Measurements from ENCODE around the gene TTLL5. TPM values are rescaled to one million over a fixed set of nuclear protein-coding genes. Genes with fewer than 3 reads are reported as not detected.

TTLL5 gene
- total RNA-seq, 2 experiments from 2014 or later, result 19.8 to 26.4 TPM

- Mint-ChIP-seq H3K4me3 (no peak overlapping the region), H3K4me1 (ENCODE audit: low read depth) (peaks cover 4% of the 10 kb centered on the region), H3K27me3 (no peaks in the 10 kb centered on the region), H3K9me3 (no peaks in the 10 kb centered on the region), H3K27ac (no peak overlapping the region), H3K36me3 (ENCODE audit: low read depth) (peaks cover 86% of the 10 kb centered on the region)
- ATAC-seq (ENCODE audit: poor library complexity) (no peak), DNase-seq (no peak)
- intact Hi-C loops (cut with DNase I, micrococcal nuclease), result no loop called here
- Histone ChIP-seq H3K27me3 (ENCODE audit: control insufficient read depth in 1 of 2, insufficient read depth in 2 of 2, low read length in 2 of 2) (no peaks in the 10 kb centered on the region), H3K27ac (ENCODE audit: low read depth in 1 of 2, low read length in 2 of 2) (no peak overlapping the region), H3K36me3 (ENCODE audit: insufficient read depth, low read length) (peaks cover 24% of the 10 kb centered on the region), H3K4me1 (ENCODE audit: insufficient read depth, low read length) (no peaks in the 10 kb centered on the region), H3K9me3 (ENCODE audit: control insufficient read depth in 1 of 2, insufficient read depth in 1 of 2, low read length in 2 of 2) (no peaks in the 10 kb centered on the region), H3K4me3 (ENCODE audit: low read length) (no peak overlapping the region)
- CTCF ChIA-PET, result interaction anchor here (0.9 kb wide), 1 partner anchor 12 kb away, joined by 4 read pairs; no protein-coding TSS in a partner anchor
- POLR2A ChIA-PET, result no interaction called here
- TF ChIP-seq CTCF (IDR thresholded peaks at IDR 0.05), result no peak
Observed at GRCh38 chr14:75720842-75721498, 59.9 kb downstream of the TTLL5 start.

- Mint-ChIP-seq H3K27ac (no peak overlapping the region), H3K4me3 (no peak overlapping the region), H3K27me3 (no peaks in the 10 kb centered on the region), H3K36me3 (ENCODE audit: low read depth) (peaks cover 78% of the 10 kb centered on the region), H3K9me3 (peaks cover 2% of the 10 kb centered on the region), H3K4me1 (ENCODE audit: low read depth) (peaks cover 4% of the 10 kb centered on the region)
- ATAC-seq (ENCODE audit: poor library complexity) (no peak), DNase-seq (no peak)
- Histone ChIP-seq H3K36me3 (ENCODE audit: insufficient read depth, low read length) (peaks cover 31% of the 10 kb centered on the region), H3K4me3 (ENCODE audit: low read length) (no peak overlapping the region), H3K9me3 (ENCODE audit: control insufficient read depth in 1 of 2, insufficient read depth in 1 of 2, low read length in 2 of 2) (no peaks in the 10 kb centered on the region), H3K27me3 (ENCODE audit: control insufficient read depth in 1 of 2, insufficient read depth in 2 of 2, low read length in 2 of 2) (no peaks in the 10 kb centered on the region), H3K4me1 (ENCODE audit: insufficient read depth, low read length) (no peaks in the 10 kb centered on the region), H3K27ac (ENCODE audit: low read depth in 1 of 2, low read length in 2 of 2) (no peak overlapping the region)
- intact Hi-C loops (cut with DNase I, micrococcal nuclease), result no loop called here
- TF ChIP-seq CTCF (IDR thresholded peaks at IDR 0.05), result no peak
- ChIA-PET CTCF (no interaction called here), POLR2A (no interaction called here)
Observed at GRCh38 chr14:75723716-75724115, 62.7 kb downstream of the TTLL5 start.

- H3K4me1 Mint-ChIP-seq (ENCODE audit: low read depth), result peaks cover 4% of the 10 kb centered on the region
- intact Hi-C loops (cut with DNase I, micrococcal nuclease), result no loop called here
- peaks cover 2% of the 10 kb centered on the region for H3K9me3 Mint-ChIP-seq
- no peak overlapping the region for H3K4me3 ChIP-seq (ENCODE audit: low read length)
- H3K9me3 ChIP-seq (ENCODE audit: control insufficient read depth in 1 of 2, insufficient read depth in 1 of 2, low read length in 2 of 2), result no peaks in the 10 kb centered on the region
- TF ChIP-seq CTCF (IDR thresholded peaks at IDR 0.05), result no peak
- H3K27ac ChIP-seq (ENCODE audit: low read depth in 1 of 2, low read length in 2 of 2), result no peak overlapping the region
- H3K4me3 Mint-ChIP-seq, result no peak overlapping the region
- no peaks in the 10 kb centered on the region for H3K27me3 Mint-ChIP-seq
- ChIA-PET CTCF (no interaction called here), POLR2A (interaction anchor here (0.7 kb wide), 1 partner anchor 1784 kb away, joined by 4 read pairs; no protein-coding TSS in a partner anchor)
- DNase-seq (no peak), ATAC-seq (ENCODE audit: poor library complexity) (no peak)
- H3K27me3 ChIP-seq (ENCODE audit: control insufficient read depth in 1 of 2, insufficient read depth in 2 of 2, low read length in 2 of 2), result no peaks in the 10 kb centered on the region
- no peaks in the 10 kb centered on the region for H3K4me1 ChIP-seq (ENCODE audit: insufficient read depth, low read length)
- peaks cover 31% of the 10 kb centered on the region for H3K36me3 ChIP-seq (ENCODE audit: insufficient read depth, low read length)
- no peak overlapping the region for H3K27ac Mint-ChIP-seq
- H3K36me3 Mint-ChIP-seq (ENCODE audit: low read depth), result peaks cover 69% of the 10 kb centered on the region
Observed at GRCh38 chr14:75724414-75725204, 63.6 kb downstream of the TTLL5 start.

Measured in CD4-positive, alpha-beta T cell (primary cell).